OCI-LY7 (cell line): Measurements from ENCODE around the gene KIF1B.
"Not testable (repeated sequence)": the region's sequence is repeated elsewhere in the genome, so short reads cannot be mapped to it uniquely, and the experiment has no call there.

Experiments used
- CTCF ChIP-seq: fragments of 200-600 bp; sonication (generic); conservative IDR thresholded peaks from 2 replicates; pipeline ENCODE4 v1.5.1; 2014; ENCODE audit warnings: mild to moderate bottlenecking, antibody characterized with exemption, low read length, moderate library complexity, mixed read lengths
- EZH2phosphoT487 ChIP-seq: fragments of 200-600 bp; sonication (generic); IDR thresholded peaks from 2 replicates; pipeline ENCODE4 v1.6.1; 2018; ENCODE audit warnings: low read depth, borderline replicate concordance, mild to moderate bottlenecking, mixed run types, antibody characterized with exemption, low read length, moderate library complexity, mixed read lengths

- TF ChIP-seq CTCF, EZH2phosphoT487: not testable (repeated sequence)
Measured at GRCh38 chr1:10205206-10205605, 5.2 kb upstream of the KIF1B start.
